Measurements from ENCODE around the gene PFKL. TPM values are rescaled to one million over a fixed set of nuclear protein-coding genes. Genes with fewer than 3 reads are reported as not detected.

The PFKL gene
- total RNA-seq, 1 experiment from 2014 or later, result 134 TPM

- TF ChIP-seq CTCF (IDR thresholded peaks at IDR 0.05) (no peak), NR1H2 (CRISPR knock-in tag; IDR thresholded peaks at IDR 0.05) (no peak), PRDM15 (CRISPR knock-in tag; IDR thresholded peaks at IDR 0.05) (no peak), ZNF423 (CRISPR knock-in tag; IDR thresholded peaks at IDR 0.05) (no peak), ZSCAN18 (CRISPR knock-in tag; IDR thresholded peaks at IDR 0.05) (no peak), ZBTB21 (CRISPR knock-in tag; IDR thresholded peaks at IDR 0.05; ENCODE audit: borderline replicate concordance) (no peak), ZNF416 (CRISPR knock-in tag; IDR thresholded peaks at IDR 0.05) (no peak), ATF2 (CRISPR knock-in tag; IDR thresholded peaks at IDR 0.05; ENCODE audit: borderline replicate concordance, low read depth) (no peak), ZNF281 (CRISPR knock-in tag; IDR thresholded peaks at IDR 0.05) (no peak), NR3C1 (CRISPR knock-in tag; conservative IDR thresholded peaks at IDR 0.05; ENCODE audit: low read depth) (no peak), ZNF425 (CRISPR knock-in tag; conservative IDR thresholded peaks at IDR 0.05) (no peak), OVOL2 (CRISPR knock-in tag; IDR thresholded peaks at IDR 0.05; ENCODE audit: borderline replicate concordance) (no peak), MXD4 (CRISPR knock-in tag; IDR thresholded peaks at IDR 0.05; ENCODE audit: borderline replicate concordance) (no peak), ZNF138 (CRISPR knock-in tag; conservative IDR thresholded peaks at IDR 0.05) (no peak), GTF2I (CRISPR knock-in tag; conservative IDR thresholded peaks at IDR 0.05) (no peak), FOXJ3 (CRISPR knock-in tag; IDR thresholded peaks at IDR 0.05; ENCODE audit: borderline replicate concordance) (no peak), ZBTB43 (CRISPR knock-in tag; IDR thresholded peaks at IDR 0.05) (no peak)
- CTCF ChIA-PET, result interaction anchor here (1.7 kb wide), 1 partner anchor 10 kb away, joined by 6 read pairs; no protein-coding TSS in a partner anchor
- POLR2A ChIA-PET, result no interaction called here
- H3K4me3 Mint-ChIP-seq, result no peak overlapping the region
- no peaks in the 10 kb centered on the region for H3K27me3 Mint-ChIP-seq (ENCODE audit: low read depth)
- peaks cover 20% of the 10 kb centered on the region for H3K4me1 Mint-ChIP-seq
- ATAC-seq (no peak), DNase-seq (ENCODE audit: low spot score) (no peak)
- H3K36me3 Mint-ChIP-seq, result peaks cover 12% of the 10 kb centered on the region
- no peaks in the 10 kb centered on the region for H3K9me3 Mint-ChIP-seq
- no peak overlapping the region; the same call in 1 of the 2 replicates for H3K27ac Mint-ChIP-seq
Observed at GRCh38 chr21:44306936-44307704, 7.3 kb downstream of the PFKL start.

Measured in WTC11 (cell line).